Mammary epithelial cell (primary cell): ENCODE data around the gene CC2D2B.

Experiments used
- EZH2 ChIP-seq: IDR thresholded peaks from 2 replicates; pipeline ENCODE4 v1.6.1; 2012; ENCODE audit warnings: low read length, inconsistent platforms, borderline replicate concordance
- TF ChIP-seq, protein P1 (sequence below), 2 donors: IDR thresholded peaks in 1 of 2; conservative IDR thresholded peaks in 1 of 2; 2 replicates each; pipeline ENCODE4 v1.5.1; 2011 to 2012; ENCODE audit warnings: inconsistent platforms in 2 of 2, low read length in 2 of 2, mild to moderate bottlenecking in 2 of 2, control low read depth in 1 of 2, low read depth in 1 of 2; ENCODE audit not compliant: insufficient read depth in 1 of 2; ENCODE audit errors: extremely low read depth in 1 of 2

DNA sequence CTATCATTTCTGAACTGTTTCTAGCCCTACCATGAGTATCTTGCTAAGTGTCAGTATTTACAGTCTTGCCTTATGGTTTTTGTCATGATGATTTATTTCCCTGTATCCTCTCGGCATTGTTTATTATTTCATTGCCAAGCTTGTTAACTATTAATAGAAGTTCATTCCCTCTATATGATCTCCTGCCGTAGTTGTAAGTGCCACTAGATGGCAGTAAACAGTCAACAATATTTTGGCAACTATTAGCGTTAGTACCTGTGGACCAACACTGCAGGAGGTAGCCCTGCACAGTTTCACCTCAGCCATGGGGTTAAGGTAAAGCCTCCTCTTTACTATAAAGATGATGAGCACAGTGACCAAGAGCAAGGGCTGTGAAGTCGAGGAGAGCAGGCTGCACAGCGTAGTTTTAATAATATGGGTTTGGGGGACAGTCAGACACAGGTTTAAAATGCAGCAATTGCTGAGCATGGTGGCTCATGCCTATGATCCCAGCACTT, 109.5 kb downstream of the CC2D2B start:
- TF ChIP-seq, protein P1, sequence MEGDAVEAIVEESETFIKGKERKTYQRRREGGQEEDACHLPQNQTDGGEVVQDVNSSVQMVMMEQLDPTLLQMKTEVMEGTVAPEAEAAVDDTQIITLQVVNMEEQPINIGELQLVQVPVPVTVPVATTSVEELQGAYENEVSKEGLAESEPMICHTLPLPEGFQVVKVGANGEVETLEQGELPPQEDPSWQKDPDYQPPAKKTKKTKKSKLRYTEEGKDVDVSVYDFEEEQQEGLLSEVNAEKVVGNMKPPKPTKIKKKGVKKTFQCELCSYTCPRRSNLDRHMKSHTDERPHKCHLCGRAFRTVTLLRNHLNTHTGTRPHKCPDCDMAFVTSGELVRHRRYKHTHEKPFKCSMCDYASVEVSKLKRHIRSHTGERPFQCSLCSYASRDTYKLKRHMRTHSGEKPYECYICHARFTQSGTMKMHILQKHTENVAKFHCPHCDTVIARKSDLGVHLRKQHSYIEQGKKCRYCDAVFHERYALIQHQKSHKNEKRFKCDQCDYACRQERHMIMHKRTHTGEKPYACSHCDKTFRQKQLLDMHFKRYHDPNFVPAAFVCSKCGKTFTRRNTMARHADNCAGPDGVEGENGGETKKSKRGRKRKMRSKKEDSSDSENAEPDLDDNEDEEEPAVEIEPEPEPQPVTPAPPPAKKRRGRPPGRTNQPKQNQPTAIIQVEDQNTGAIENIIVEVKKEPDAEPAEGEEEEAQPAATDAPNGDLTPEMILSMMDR (conservative IDR thresholded peaks at IDR 0.05 in 1 of 2, IDR thresholded peaks at IDR 0.05 in 1 of 2; ENCODE audit: extremely low read depth in 1 of 2, insufficient read depth in 1 of 2, low read depth in 1 of 2, low read length in 2 of 2) = peak; percentile 73 to 75
- no peak for TF ChIP-seq EZH2
